OCI-LY3 (cell line): ENCODE measurements around the gene NEK11.

ENCODE experiments used
- H2AFZ ChIP-seq: fragments of 200-600, 300-600 bp; shearing (Covaris generic); 2 replicates; pipeline ENCODE4 v1.6.0; 2014; ENCODE audit warnings: antibody characterized with exemption, low read depth, low read length
- H3K27ac ChIP-seq: fragments of 200-600, 300-600 bp; sonication (generic); 2 replicates; pipeline ENCODE4 v1.5.1; 2014; ENCODE audit warnings: mild to moderate bottlenecking, low read length, moderate library complexity, mixed read lengths
- H3K27me3 ChIP-seq: fragments of 200-600, 300-600 bp; sonication (generic); 2 replicates; pipeline ENCODE4 v1.6.1; 2014; ENCODE audit warnings: low read depth, low read length, mixed read lengths
- H3K36me3 ChIP-seq: fragments of 200-600, 300-600 bp; sonication (generic); replicated peaks from 2 replicates; pipeline ENCODE3; 2014; ENCODE audit warnings: low read depth, low read length, mixed read lengths
- H3K4me1 ChIP-seq: fragments of 300-600, 200-600 bp; sonication (generic); 2 replicates; pipeline ENCODE4 v1.6.1; 2014; ENCODE audit warnings: low read length, mixed read lengths
- H3K4me2 ChIP-seq: fragments of 200-600, 300-600 bp; sonication (generic); 2 replicates; pipeline ENCODE4 v1.6.1; 2014; ENCODE audit warnings: low read length, mixed read lengths
- H3K4me3 ChIP-seq: fragments of 300-600, 200-600 bp; sonication (generic); 2 replicates; pipeline ENCODE4 v1.5.1; 2014; ENCODE audit warnings: antibody characterized with exemption, mild to moderate bottlenecking, low read length, moderate library complexity
- H3K79me2 ChIP-seq: fragments of 300-600, 200-600 bp; shearing (Covaris generic); 2 replicates; pipeline ENCODE4 v1.6.1; 2014; ENCODE audit warnings: mild to moderate bottlenecking, low read length, mixed read lengths
- H3K9ac ChIP-seq: fragments of 300-600, 200-600 bp; shearing (Covaris generic); 2 replicates; pipeline ENCODE4 v1.6.0; 2014; ENCODE audit warnings: mild to moderate bottlenecking, low read length, moderate library complexity
- H3K9me3 ChIP-seq: fragments of 200-600, 300-600 bp; shearing (Covaris generic); 2 replicates; pipeline ENCODE4 v1.6.1; 2014; ENCODE audit warnings: low read length, mixed read lengths; ENCODE audit not compliant: insufficient read depth
- H4K20me1 ChIP-seq: fragments of 200-600, 300-600 bp; sonication (generic); 2 replicates; pipeline ENCODE4 v1.6.1; 2016; ENCODE audit warnings: low read length, mixed read lengths; ENCODE audit not compliant: insufficient read depth
- CTCF ChIP-seq: fragments of 200-600, 300-600 bp; sonication (generic); IDR thresholded peaks from 2 replicates; pipeline ENCODE4 v1.5.1; 2014; ENCODE audit warnings: antibody characterized with exemption, low read length, low read depth
- EZH2phosphoT487 ChIP-seq: fragments of 200-600 bp; shearing (Covaris generic); IDR thresholded peaks from 2 replicates; pipeline ENCODE4 v1.6.1; 2018; ENCODE audit warnings: antibody characterized with exemption, mixed run types, low read depth

NEK11 gene

DNA sequence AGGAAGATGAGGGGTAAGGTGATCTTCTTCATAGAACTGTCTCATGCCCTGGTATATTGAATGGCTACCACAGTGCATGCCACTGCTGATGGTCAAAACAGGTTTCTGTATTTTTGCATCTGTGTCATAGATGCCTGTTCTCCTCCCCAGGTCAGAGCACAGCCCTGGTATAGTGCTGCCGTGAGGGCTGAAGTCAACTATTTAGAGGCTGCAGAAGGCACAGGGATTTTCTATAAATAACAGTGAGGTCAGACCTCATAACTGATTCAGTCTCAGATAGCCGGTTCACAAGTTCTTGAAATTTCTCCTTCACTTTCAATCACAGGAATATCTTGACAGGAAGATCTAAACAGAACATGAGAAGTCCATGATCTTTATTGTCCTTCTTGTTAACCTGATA, 255.7 kb downstream of the NEK11 start:
- TF ChIP-seq EZH2phosphoT487 (no peak), CTCF (no peak)
- Histone ChIP-seq H3K9me3 (no peaks in the 10 kb centered on the region), H3K79me2 (no peaks in the 10 kb centered on the region), H3K27ac (no peak overlapping the region), H3K27me3 (no peaks in the 10 kb centered on the region), H3K9ac (no peak overlapping the region), H3K4me3 (no peak overlapping the region), H2AFZ (no peak overlapping the region), H3K4me1 (no peaks in the 10 kb centered on the region), H4K20me1 (no peaks in the 10 kb centered on the region), H3K36me3 (no peaks in the 10 kb centered on the region), H3K4me2 (no peak overlapping the region)

GRCh38 chr3:131282967-131283366, 256.3 kb downstream of the NEK11 start:
- Histone ChIP-seq H2AFZ (no peak overlapping the region), H3K4me1 (no peaks in the 10 kb centered on the region), H4K20me1 (no peaks in the 10 kb centered on the region), H3K36me3 (no peaks in the 10 kb centered on the region), H3K9ac (no peak overlapping the region), H3K4me2 (no peak overlapping the region), H3K4me3 (no peak overlapping the region), H3K79me2 (no peaks in the 10 kb centered on the region), H3K9me3 (no peaks in the 10 kb centered on the region), H3K27ac (no peak overlapping the region), H3K27me3 (no peaks in the 10 kb centered on the region)
- TF ChIP-seq EZH2phosphoT487 (no peak), CTCF (no peak)

DNA sequence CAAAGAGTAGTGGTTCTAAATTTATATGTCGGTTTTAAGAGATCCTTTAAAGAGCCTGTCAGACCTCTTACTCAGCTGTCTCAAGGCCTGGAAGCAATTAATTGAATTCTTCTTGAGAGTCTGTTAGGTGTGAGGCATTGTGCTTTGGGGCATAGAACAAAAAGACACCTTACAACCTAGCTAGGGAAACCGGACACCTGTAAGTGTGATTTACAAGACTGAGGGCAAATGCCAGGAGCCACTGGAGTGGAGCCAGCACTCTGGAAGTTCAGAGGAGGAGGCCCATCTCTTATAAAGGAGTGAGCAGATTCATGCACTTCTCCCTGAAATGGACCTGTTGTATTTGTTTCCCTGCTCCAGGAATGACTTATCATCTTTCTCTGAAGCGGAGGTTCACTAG, 257.2 kb downstream of the NEK11 start:
- Histone ChIP-seq H2AFZ (no peak overlapping the region), H3K27me3 (no peaks in the 10 kb centered on the region), H3K27ac (no peak overlapping the region), H3K9me3 (no peaks in the 10 kb centered on the region), H3K4me2 (no peak overlapping the region), H3K4me1 (no peaks in the 10 kb centered on the region), H4K20me1 (no peaks in the 10 kb centered on the region), H3K4me3 (no peak overlapping the region), H3K9ac (no peak overlapping the region), H3K79me2 (no peaks in the 10 kb centered on the region), H3K36me3 (no peaks in the 10 kb centered on the region)
- no peak for TF ChIP-seq EZH2phosphoT487
- TF ChIP-seq CTCF: no peak

DNA sequence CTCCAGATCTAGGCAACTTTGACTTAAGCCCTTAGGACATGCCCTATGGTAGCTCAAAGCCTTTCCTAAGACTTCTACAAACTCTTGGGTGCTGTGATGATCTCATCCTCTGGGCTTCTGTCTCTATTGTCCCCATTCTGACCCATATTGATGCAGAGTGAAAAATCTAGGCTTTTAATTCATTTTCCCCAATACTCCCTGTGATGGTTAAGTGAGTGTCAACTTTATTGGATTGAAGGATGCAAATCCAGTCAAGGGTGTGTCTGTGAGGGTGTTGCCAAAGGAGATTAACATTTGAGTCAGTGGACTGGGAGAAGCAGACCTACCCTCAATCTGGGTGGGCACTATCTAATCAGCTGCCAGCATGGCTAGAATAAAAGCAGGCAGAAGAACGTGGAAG, 257.6 kb downstream of the NEK11 start:
- H3K27me3 ChIP-seq: no peaks in the 10 kb centered on the region
- no peak for TF ChIP-seq EZH2phosphoT487
- no peak for TF ChIP-seq CTCF
- H3K27ac ChIP-seq: no peak overlapping the region
- no peaks in the 10 kb centered on the region for H3K4me1 ChIP-seq
- no peaks in the 10 kb centered on the region for H3K79me2 ChIP-seq
- no peaks in the 10 kb centered on the region for H4K20me1 ChIP-seq
- no peak overlapping the region for H3K4me3 ChIP-seq
- H2AFZ ChIP-seq: no peak overlapping the region
- no peaks in the 10 kb centered on the region for H3K36me3 ChIP-seq
- no peak overlapping the region for H3K4me2 ChIP-seq
- no peaks in the 10 kb centered on the region for H3K9me3 ChIP-seq
- H3K9ac ChIP-seq: no peak overlapping the region
